Hematopoietic multipotent progenitor cell treated with erythropoietin and hydrocortisone succinate and interleukin-3 and kit ligand, for 17 days (in vitro differentiated cells): ENCODE results near the gene PAQR9.

Experiments
- DNase-seq: peaks from one replicate; pipeline ENCODE4 v3.0.0-alpha.2; 2015; ENCODE audit warnings: low spot score

Gene PAQR9

DNA sequence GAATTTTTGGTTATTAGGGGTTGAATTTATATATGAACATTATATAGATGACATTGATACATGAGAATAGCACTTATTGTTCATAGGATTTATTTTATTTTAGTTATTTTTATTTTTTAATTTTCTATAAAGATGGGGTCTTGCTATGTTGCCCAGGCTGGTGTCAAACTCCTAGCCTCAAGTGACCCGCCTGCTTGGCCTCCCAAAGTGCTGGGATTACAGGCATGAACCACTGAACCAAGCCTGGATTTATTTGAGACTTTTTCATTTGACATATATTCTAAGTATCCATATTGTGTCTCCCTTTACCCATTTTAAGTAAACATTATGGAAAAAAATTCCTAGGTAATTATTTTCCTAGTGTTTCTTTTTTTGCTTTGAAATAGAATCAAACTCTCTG is 12.5 kb downstream of the PAQR9 start:
- no peak for DNase-seq

DNA sequence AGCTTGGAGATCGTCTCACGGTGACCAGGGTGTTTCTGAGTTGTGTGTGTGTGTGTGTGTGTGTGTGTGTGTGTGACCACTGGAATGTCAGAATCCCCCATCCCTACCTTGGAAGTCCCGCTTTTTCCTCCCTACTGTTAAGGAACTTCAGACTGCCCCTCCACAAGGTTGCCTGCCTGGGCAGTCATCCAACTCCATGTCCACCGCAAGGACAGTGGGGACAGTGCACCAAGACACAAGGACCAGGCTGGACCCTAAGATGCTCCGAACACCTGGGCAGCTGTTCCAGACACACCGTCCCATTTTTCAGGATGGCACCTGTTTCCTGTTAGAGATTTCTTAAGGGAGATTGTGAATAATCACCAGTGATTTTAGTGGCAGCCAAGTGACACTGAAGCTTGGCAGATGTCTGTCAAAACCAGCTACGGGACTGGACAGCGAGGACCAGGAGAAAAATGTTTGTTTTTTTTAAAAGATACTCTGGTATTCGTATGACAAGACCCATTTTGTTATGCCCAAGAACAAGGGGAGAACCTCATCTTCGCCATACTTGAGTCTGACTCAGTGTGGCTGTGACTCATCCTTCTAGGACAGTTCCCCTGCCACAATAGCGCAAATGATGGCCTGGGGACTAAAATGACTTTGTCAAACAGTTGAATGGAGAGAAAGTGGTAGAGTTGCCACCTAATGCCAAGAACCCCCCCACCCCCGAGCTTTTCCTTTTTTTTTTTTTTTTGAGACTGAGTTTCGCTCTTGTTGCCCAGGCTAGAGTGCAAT is 15.5 kb downstream of the PAQR9 start:
- no peak for DNase-seq

DNA sequence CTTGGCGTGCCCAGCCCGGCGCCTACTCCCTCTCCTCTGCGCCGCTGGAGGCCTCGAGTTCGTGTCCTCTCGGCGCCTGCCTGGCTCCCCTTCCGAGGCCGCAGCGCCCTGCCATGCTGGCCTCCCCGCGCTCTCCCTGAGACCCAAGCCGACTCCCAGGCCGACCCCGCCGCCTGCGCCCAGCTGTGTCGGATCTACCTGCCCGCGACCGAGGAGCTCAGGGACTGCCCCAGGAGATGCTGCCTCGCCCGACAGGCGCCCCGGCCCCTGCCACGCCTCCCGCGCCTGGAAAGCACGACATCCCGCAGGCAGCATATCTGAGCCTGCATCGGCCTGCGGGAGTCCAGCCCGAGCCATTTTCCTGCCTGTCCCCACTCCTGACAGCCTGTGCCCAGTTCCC is 16.1 kb downstream of the PAQR9 start:
- DNase-seq, result no peak

DNA sequence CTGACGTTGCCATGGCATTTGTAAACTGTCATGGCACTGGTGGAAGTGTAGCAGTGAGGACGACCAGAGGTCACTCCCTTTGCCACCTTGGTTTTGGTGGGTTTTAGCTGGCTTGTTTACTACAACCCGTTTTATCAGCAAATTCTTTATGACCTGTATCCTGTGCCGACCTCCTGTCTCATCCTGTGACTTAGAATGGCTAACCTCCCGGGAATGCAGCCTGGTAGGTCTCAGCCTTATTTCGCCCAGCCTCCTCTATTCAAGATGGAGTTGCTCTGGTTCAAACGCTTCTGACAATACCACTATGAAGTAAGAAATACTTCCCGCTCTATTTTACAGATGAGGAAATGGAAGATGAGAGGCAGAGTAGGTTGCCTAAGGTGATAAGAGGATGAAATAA is 16.6 kb downstream of the PAQR9 start:
- no peak for DNase-seq

DNA sequence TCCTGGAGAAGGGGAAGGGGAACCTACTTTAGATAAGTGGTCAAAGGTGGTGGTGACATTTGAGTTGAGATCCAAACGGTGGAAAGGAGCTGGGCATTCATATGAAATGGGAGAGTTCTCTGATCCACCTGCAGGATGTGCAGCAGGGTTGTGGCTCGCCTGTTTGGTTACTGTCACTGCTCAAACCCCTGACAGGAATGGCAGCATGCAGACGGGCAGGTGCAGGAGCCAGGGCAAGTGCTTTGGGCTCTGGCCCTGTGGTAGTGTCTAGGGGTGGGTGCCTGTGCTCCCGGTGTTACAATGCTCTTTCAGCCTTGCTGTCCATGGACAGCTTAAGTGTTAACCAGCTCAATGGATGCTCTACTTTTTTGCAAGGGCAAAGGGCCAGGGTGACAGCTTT is 18.5 kb downstream of the PAQR9 start:
- DNase-seq, result no peak

DNA sequence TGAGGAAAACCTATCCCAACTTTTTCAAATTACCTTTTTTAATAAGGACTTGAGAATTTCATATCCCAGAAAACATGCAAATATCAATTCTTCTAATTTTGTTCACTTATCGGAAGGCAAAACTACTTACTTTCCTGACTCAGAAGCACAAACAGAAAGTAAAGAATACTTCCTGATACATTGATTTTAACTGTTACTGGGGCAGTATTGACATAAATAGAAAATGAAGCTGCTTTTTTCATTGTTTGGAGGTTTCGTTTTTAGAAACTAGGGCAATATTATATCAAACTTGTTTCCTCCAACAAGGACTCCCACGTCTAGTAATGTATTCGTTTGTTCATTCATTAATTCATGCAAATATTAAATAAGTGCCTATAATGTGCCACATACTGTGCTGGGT is 19.1 kb downstream of the PAQR9 start:
- DNase-seq, result no peak

DNA sequence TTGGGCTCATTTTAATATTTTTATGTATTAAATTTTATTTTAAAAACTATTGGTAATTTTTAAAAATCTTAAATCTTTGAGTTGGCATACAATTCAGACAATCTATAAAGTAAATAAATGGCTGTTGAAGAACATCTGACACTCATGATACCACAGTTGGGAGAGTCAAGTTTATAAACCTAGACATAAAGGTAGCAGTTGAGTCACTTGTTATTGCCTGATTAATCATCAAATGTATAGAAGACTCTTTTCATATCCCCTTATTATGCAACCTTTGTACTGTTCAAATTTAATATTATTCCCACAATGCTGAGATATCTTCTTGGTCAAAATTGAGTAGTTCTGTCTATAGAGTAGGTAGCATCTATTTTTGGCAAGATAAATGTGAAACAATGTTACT is 19.6 kb downstream of the PAQR9 start:
- DNase-seq, result no peak

DNA sequence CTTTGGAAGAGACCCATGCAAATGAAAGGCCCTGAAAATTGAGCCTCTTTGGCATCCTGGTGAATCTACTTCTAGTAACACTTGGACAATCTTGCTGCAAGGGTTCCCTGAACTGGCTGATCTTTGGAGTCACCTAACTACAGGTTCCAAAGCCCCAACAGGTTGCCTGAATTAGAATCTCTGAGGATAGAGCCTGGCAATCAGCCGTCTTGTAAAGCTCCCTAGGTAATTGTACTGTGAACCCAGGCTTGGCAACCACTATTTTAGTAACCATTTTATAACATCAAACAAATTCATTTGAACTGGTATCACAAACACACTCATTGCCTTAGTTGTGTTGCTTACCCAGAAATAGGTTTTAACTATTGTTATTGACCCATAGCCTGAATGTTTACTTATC is 20.1 kb downstream of the PAQR9 start:
- no peak for DNase-seq

DNA sequence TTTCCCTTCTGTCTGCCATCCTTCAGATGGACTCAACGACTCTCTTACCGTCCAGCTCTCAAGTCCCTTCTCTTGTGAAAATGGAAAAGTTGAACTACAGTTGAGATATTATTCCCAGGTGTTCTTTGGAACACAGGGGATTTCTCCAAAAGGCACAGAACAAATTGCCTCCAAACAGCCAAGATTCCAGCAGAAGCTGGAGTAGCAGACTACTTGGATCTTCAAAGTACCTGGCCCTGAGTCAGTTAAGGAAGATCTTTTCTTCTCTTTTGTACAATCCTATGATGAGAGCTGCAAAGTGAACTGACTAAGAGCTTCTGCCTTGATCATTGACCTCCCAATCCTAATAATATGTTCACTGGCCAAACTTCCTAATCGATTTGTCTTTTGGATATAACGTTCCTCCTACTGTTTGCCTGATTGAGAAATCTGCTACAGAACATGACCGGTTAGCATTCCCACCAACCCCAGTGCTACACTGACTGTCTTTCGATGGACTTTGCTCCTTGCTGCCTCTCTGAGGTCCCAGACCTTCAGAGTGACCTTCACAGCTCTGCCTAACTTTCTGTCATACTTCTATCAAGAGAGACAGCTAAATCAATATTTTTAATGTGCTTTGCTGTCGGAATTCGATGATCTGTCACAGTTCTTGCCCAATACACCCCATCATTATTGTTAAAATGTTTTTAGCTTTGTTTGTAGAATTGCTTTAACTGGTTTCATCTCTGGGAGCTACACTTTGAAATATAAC is 21.9 kb downstream of the PAQR9 start:
- DNase-seq, result no peak

DNA sequence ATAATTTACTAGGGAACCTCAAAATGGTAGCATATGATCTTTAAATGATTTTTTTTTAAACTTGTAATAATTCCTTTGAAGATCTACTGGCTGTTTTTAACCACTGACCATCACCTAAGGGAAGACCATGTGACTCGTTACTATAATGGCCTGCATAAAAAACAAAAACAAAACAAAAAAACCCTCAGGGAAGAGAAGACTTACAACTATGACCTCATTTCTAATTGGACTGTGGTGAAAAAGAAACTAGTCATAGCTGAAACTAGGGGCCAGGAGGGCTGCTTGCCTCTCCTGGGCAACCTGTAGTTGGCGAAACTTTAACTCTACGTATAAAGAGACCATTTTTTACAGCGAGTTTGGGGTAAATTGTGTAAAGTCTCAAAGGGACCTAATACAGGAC is 23.0 kb downstream of the PAQR9 start:
- DNase-seq, result no peak

DNA sequence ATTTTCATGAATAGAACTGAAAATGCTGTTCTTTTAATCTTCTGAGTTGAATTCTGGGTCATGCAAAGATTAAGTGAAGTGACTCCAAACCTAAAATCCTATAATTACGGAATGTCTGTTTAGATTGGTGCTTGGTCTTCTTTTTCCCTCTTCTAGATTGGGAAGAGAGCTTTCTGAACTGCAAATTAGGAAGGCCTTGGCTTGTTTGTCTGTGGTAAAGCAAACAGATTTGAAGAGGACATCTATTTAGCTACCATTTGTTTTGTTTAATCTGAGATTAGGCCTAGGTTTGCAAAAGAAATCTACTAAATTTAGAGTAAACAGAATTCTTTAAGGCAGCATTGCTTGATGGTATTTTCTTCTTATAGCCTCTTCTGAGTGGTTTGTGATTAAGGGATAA is 23.5 kb downstream of the PAQR9 start:
- DNase-seq, result no peak

DNA sequence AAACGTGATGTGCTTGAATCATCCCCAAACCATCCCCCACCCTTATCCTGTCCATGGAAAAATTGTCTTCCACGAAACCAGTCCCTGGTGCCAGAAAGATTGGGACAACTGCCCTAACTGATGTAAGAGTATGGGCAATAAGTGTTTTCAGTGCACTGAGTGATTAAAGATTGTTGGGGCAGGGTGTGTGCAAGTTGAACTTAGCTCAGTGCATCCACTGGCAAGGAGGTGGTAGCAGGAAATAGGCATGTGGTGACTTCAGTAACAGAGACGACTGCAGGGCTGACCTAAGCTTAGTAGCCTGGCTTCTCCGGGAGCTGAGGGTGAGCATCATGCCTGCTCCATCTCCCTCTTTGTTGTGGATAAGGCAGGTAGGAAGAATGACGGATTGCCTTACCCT is 27.5 kb downstream of the PAQR9 start:
- no peak for DNase-seq

DNA sequence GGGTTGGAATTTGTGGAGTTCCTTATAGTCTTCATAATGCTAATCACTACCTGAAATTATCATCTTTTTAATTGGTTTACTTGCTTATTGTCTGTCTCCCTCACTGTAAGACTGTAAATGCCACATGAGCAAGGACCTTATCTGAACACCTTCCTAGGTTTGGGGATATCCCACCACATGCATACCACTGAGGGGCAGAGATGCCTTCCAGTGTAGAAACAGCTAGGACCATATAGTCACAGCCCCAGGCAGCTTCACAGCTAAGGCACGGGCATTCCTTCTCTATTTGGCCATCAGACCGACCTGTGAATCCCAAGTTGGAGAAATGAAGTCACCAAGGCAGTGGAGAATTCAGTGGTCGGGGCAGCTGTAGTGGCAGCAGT is 28.6 kb downstream of the PAQR9 start:
- no peak for DNase-seq

DNA sequence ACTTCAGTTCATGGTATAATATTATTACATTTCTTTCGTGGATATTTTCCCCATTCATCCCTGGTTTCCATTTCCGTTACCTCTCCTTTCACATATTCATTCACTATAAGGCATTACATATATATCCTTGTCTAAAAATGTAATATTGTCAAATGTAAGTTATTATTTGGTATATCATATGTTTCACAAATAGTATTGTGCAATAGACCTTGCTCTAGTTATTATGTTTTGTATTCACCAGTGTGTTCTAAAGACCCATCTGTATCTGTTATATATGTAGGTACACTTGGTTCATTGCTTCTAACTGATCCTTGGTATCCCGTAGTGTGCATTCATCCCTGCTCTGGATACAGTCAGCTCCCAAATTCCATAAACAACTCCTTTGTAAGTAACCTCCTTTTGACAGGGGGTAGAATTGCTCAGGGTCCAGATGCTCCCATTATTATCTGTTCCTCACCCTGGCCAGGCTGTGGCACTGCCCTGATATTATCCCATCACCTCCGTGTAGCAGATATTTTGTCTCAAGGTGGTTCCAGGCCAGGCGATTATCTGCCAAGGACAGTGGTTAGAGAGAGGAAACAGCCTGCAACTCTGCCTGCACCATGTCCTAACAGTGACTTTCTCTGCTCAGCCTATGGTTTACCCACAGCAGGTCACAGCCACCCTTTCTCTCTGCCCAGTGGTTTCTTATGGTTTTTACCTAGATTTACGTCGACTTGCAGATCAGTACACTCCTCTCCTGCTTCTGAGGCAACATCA is 29.2 kb downstream of the PAQR9 start:
- peak; percentile 64 for DNase-seq

DNA sequence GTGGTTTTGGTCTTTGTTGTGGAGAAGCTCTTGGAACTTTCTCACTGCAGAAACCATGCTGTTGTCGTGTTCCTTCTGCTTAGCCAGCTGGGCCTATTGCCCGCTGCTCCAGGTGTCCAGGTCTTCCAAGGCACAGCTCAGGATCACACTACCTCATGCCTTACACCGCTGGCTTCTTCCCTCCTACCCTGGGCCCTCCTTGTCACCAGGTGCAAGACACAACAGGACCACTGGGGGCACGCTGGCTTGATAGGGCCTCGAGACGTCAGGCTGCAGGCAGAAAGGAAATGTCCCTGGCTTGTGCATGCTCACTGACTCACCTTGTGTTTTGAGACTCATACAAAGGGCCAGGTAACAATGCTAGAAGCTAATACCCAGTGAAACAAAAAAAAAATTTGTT is 32.3 kb downstream of the PAQR9 start:
- peak; percentile 33 for DNase-seq

DNA sequence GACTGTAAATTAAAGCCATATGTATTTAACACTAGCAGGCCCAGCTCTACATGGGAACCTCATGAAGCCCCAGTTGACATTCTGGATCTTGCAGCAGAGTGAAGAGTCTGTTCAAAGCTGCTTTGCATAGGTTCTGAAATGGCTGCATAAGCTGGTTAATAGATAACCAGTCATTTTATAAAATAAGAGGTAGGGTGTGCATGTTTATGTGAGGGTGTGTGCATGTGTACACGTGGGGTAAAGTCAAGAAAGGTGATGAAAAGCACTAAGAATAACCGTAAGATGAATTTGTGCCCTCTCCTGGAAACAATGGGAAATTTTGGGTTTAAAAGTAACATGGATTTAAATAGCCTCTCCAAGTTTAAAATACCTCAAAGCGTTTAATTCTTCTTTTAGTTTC is 33.0 kb downstream of the PAQR9 start:
- peak; percentile 28 for DNase-seq

DNA sequence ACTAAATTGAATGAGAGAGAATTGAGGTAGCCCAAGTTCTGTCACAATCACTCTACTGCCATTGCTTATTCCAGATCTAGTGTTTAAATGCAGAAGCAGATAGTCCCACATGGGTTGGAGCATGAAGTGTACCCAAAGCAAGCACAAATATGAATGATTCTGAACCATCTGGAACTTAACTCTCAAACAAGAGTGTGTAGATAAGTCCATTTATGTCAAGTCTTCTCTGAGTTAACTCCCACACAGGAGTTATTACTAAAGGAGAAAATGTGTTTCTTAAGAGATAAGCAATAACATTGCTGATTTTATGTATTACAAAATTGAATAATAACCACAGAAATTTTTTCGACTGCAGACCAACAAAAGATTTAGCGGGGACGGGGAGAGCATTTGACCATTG is 33.6 kb downstream of the PAQR9 start:
- DNase-seq, result peak; percentile 57

DNA sequence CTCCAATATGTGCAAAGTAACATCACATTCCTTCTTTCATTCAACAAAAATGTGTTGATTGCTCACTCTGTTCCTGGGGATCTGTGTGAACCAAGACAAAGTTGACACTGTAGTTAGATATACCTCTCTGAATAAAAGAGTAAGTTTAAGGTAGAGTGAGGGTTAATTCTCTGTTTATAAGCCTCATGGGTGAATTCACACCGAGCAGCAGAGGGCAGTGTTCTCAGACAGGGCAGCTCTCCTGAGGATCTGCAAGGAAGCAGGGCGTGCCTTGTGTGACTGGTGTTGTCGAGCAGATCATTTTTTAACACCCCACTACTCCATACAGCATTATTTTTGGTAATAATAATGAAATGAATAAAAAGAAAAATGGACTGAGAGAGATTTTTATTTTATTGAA is 34.4 kb downstream of the PAQR9 start:
- peak; percentile 91 for DNase-seq

DNA sequence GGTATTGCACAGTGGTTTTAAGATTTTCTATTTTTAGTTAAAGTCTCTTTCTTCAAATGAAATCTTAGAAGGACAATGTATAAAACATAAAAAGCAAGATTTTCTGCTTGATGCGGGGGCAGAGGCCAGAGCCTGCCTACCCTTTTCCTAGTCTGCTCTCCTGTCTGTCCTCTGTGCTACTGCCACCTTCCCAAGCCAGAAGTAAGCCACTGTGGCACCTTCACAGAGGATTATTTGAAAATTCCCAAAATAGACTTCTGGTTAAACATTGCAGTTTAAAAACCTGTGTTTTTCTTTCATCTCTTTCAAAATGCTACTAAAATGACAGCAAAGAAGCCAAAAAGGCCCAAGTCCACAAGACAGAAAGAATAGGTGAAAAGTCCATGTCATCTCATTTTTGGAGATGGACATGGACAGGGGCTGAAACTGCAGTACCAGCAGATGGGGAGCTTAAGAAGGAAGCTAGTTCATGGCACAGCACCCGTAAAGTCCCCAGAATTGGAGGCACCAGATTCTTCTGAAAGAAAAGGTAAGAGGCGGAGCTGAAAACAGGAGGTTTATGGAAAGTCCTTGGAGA is 37.0 kb downstream of the PAQR9 start:
- no peak for DNase-seq

DNA sequence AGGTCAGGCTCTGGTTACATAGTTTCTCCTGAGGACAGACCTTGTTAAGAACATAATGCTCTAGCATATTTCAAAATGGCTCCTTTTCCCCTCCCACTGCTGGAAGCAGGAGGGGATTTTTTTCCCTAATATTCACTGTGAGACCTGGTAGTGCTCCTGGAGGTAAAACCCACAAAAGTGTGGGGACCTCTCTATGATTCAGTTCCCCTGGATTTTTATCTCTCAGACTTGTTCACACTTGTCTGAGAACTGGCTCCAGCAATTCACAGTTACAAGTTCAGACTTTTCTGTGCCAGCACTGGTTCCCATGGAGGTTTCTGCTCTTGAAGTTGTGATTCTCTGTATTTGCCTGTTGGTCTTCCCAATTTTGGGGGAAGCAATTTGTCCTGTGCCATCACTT is 38.3 kb downstream of the PAQR9 start:
- DNase-seq, result no peak

DNA sequence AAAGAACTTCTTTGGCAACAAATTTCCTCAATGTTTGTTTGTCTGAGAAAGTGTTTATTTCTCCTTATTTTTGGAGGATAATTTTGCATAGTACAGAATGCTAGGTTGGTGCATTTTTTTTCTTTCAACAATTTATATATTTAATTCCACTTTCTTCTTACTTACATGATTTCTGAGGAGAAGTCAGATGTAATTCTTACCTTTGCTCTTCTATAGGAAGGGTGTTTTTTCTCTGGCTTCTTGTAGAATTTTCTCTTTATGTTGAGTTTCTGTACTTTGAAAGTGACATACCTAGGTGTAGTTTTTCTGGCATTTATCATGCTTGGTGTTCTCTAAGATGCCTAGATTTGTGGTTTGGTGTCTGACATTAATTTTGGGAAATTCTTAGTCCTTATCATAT is 39.8 kb downstream of the PAQR9 start:
- no peak for DNase-seq

DNA sequence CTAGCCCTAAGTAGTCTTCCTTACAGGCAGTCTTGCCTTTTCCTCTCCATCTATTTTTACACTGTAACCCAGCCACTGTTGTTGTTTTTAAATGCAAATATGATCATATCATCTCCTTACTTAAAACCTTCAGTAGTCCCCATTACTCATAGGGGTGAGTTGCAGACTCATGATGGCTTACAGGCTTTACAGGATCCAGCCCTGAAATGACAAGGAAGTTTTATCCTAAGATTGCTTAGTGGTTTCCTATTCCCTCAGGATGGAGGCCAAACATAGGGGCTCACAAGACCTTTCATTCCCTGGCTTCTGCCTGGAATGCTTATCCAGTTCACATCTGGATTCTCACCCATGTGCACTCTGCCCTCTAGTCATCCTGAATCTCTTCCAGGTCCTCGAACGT is 46.9 kb downstream of the PAQR9 start:
- DNase-seq, result no peak

DNA sequence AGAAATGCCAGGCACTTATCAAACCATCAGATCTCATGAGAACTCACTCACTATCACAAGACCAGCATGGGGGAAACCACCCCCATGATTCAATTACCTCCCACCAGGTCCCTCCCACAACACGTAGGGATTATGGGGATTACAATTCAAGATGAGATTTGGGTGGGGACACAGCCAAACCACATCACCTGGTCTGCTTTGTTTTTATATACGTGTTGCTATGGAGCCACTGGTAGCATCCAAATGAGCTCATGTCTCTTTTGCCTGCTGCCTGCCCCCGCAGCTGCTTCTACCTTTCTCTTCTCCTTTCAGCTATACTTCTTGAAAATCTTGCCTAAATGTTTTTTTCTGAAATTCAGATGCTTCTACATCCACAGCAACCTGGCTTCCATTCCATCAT is 47.8 kb downstream of the PAQR9 start:
- no peak for DNase-seq
